Neutrophil (primary cell): Measurements from ENCODE around the gene LCMT1.
"Not testable (repeated sequence)": the region's sequence is repeated elsewhere in the genome, so short reads cannot be mapped to it uniquely, and the experiment has no call there.

Source experiments
- H3K27ac ChIP-seq: fragments of 200-600 bp; sonication (generic); 2 replicates; pipeline ENCODE4 v1.5.1; 2016; ENCODE audit warnings: mild to moderate bottlenecking, moderate library complexity
- H3K27me3 ChIP-seq: fragments of 200-600 bp; sonication (generic); 2 replicates; pipeline ENCODE4 v1.6.0; 2016; ENCODE audit warnings: mild to moderate bottlenecking
- H3K36me3 ChIP-seq: fragments of 200-600 bp; sonication (generic); 2 replicates; pipeline ENCODE4 v1.5.1; 2017
- H3K4me1 ChIP-seq, 2 experiments: fragments of 200-600 bp in 1 of 2; sonication (generic) in 1 of 2; 1 replicate in 1 of 2; 2 replicates in 1 of 2; pipeline versions ENCODE4 v1.5.1 to v1.6.1; 2013 to 2016; ENCODE audit warnings: low read depth in 1 of 2, low read length in 1 of 2, mild to moderate bottlenecking in 1 of 2, moderate library complexity in 1 of 2; ENCODE audit not compliant: control insufficient read depth in 1 of 2, insufficient read depth in 1 of 2
- H3K4me3 ChIP-seq, 2 experiments: fragments of 200-600 bp in 1 of 2; sonication (generic) in 1 of 2; 1 replicate in 1 of 2; 2 replicates in 1 of 2; pipeline ENCODE4 v1.5.1; 2013 to 2016; ENCODE audit warnings: low read depth in 1 of 2, low read length in 1 of 2, mild to moderate bottlenecking in 1 of 2, moderate library complexity in 1 of 2
- H3K9me3 ChIP-seq: fragments of 200-600 bp; sonication (generic); 2 replicates; pipeline ENCODE4 v1.5.1; 2016
- TF ChIP-seq, protein P1 (sequence below): fragments of 200-600 bp; sonication (generic); IDR thresholded peaks from 2 replicates; pipeline ENCODE4 v1.5.1; 2016; ENCODE audit warnings: antibody characterized with exemption

Gene LCMT1

DNA sequence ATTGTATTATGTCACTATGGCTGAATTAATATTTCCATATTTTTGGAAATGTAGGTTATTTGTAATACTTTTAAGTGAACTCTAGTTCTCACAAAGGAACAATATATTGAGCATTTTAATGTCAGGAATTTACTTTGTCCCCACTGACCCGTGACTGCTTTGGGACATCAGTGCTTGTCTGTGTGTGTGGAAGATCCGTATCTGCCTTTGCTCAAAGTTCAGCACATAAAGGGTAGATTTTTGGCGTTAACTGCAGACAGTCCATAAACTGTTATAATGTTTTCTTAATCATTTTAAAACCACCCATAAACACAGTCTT lies 65.9 kb downstream of the LCMT1 start:
- Histone ChIP-seq H3K4me3 (no peak overlapping the region), H3K9me3 (no peaks in the 10 kb centered on the region), H3K36me3 (peaks cover 38% of the 10 kb centered on the region), H3K4me1 (peaks cover 0 to 8% of the 10 kb centered on the region in 2 experiments), H3K27ac (no peak overlapping the region), H3K27me3 (no peaks in the 10 kb centered on the region)
- TF ChIP-seq, protein P1, sequence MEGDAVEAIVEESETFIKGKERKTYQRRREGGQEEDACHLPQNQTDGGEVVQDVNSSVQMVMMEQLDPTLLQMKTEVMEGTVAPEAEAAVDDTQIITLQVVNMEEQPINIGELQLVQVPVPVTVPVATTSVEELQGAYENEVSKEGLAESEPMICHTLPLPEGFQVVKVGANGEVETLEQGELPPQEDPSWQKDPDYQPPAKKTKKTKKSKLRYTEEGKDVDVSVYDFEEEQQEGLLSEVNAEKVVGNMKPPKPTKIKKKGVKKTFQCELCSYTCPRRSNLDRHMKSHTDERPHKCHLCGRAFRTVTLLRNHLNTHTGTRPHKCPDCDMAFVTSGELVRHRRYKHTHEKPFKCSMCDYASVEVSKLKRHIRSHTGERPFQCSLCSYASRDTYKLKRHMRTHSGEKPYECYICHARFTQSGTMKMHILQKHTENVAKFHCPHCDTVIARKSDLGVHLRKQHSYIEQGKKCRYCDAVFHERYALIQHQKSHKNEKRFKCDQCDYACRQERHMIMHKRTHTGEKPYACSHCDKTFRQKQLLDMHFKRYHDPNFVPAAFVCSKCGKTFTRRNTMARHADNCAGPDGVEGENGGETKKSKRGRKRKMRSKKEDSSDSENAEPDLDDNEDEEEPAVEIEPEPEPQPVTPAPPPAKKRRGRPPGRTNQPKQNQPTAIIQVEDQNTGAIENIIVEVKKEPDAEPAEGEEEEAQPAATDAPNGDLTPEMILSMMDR, result no peak

DNA sequence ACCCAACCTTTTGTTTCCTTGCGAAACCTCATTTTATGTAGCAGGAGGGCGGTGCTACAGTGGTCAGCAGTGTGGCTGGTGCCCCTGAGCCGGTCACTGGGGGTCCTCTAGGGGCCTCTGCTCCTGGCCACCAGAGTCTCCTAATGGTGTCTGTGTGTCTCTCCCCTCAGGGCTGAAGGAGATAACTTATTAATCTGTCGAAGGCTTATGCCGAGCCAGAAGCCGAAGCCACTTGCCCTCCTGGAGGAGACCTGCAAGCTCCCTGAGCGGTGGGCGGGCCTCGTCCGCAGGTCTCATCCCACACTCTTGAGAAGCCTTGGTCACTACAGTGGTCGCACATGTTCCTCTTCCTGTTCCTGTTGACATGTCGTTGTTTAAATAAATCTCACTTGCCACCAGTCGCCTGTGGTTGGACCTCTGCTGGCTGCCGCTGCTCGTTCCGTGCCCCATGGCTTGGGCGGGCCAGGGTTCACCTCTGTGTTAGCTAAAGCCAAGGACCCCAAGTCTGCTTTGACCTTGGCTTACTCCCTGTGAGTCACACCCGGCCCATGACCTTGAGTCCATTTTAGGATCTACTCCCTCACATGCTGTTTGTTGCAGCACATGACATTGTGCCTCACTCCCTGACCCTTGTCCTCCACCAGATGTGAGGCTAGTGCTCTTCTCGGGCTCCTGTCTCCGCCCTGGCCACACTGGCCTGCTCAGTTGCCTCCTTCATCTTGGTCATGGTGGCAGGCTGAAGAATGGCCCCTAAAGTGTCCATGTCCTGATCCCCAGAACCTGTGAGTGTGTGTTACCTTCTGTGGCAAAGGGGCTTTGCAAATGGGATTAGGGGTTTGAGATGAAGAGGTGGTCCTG lies 66.5 kb downstream of the LCMT1 start:
- H3K4me1 ChIP-seq, result peaks cover 0 to 8% of the 10 kb centered on the region in 2 experiments
- no peaks in the 10 kb centered on the region for H3K27me3 ChIP-seq
- TF ChIP-seq, protein P1, result no peak
- no peak overlapping the region for H3K27ac ChIP-seq
- H3K36me3 ChIP-seq, result peaks cover 32% of the 10 kb centered on the region
- H3K4me3 ChIP-seq, result no peak overlapping the region
- no peaks in the 10 kb centered on the region for H3K9me3 ChIP-seq

DNA sequence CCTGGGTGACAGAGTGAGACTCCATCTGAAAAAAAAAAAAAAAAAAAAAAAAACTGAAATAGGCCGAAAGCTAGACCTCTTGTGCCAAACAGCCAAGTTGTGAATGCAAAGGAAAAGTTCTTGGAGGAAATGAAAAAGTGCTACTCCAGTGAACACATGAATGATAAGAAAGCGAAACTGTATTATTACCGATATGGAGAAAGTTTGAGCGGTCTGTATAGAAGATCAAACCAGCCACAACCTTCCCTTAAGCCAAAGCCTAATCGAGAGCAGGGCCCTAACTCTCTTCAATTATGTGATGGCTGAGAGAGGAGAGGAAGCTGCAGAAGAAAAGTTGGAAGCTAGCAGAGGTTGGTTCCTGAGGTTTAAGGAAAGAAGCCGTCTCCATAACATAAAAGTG lies 69.7 kb downstream of the LCMT1 start:
- not testable (repeated sequence) for H3K27ac ChIP-seq, H3K4me3 ChIP-seq, H3K9me3 ChIP-seq, H3K27me3 ChIP-seq, H3K4me1 ChIP-seq
- H3K36me3 ChIP-seq, result peaks cover 11% of the 10 kb centered on the region

DNA sequence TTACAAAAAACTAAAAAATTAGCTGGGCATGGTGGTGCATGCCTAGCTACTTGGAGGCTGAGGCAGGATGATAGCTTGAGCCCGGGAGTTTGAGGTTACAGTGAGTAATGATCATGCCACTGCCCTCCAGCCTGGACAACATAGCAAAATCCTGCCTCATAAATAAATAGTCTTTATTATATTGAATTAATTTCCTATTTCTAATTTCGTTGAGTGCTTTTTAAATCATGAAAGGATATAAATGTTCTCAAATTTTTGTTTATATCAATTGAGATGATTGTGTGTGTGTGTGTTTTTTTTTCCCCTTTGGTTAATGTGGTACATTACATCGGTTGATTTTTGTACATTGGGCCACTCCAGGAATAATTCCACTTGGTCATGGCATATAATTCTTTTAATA lies 73.2 kb downstream of the LCMT1 start:
- H3K36me3 ChIP-seq, result no peaks in the 10 kb centered on the region
- H3K27me3 ChIP-seq, result no peaks in the 10 kb centered on the region
- no peaks in the 10 kb centered on the region for H3K9me3 ChIP-seq
- H3K4me3 ChIP-seq, result no peak overlapping the region
- H3K27ac ChIP-seq, result no peak overlapping the region
- TF ChIP-seq, protein P1, result no peak
- H3K4me1 ChIP-seq, result no peaks in the 10 kb centered on the region

DNA sequence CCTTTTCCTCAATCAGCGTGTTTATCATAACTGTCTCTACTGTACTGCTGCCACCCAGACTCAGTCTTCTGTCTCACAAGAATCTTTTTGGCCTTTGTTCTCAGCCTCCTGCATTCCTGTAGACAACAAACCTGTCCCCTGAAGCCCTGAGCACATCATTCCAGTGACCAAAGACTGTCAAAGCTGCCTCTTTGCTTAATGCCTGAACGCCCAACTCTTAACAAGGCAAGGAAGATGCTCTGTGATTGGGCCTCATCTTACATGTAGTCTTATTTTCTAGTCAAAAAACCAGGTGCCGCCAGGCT lies 75.9 kb downstream of the LCMT1 start:
- Histone ChIP-seq H3K9me3 (no peaks in the 10 kb centered on the region), H3K4me1 (no peaks in the 10 kb centered on the region), H3K27ac (no peak overlapping the region), H3K27me3 (no peaks in the 10 kb centered on the region), H3K4me3 (no peak overlapping the region), H3K36me3 (no peaks in the 10 kb centered on the region)
- TF ChIP-seq, protein P1, result no peak

DNA sequence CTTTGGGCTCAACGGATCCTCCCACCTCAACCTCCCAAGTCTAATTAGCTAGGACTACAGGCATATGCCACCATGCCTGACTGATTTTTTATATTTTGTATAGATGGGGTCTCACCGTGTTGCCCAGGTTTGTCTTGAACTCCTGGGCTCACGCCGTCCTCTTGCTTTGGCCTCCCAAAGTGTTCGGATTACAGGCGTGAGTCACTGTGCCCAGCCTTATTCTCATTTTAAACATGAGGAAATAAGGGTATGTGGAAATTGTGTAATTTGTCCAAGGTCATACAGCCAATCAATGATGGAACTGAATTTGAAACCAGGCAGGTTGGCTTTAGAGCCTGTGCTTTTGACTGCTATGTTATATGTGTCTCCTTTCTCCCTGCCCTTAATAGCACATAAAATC lies 77.8 kb downstream of the LCMT1 start:
- Histone ChIP-seq H3K27me3 (no peaks in the 10 kb centered on the region), H3K27ac (no peak overlapping the region)
- TF ChIP-seq, protein P1, result no peak

More for the DNA sequence above, 77.8 kb downstream of the LCMT1 start:
- no peaks in the 10 kb centered on the region for H3K36me3 ChIP-seq
- H3K4me1 ChIP-seq, result no peaks in the 10 kb centered on the region
- H3K9me3 ChIP-seq, result no peaks in the 10 kb centered on the region
- no peak overlapping the region for H3K4me3 ChIP-seq
